Measurements from ENCODE around the gene LOXL3. TPM values are rescaled to one million over a fixed set of nuclear protein-coding genes. Genes with fewer than 3 reads are reported as not detected.
A peak's percentile ranks its signal among the peaks of the same experiment; 100 is the strongest.

The LOXL3 gene
- total RNA-seq, 3 donors from 2014 or later (not counting 1 experiment from before 2014, with no cell fraction given), result 0.43 to 2.0 (median 0.93) TPM

GRCh38 chr2:74548900-74549826 lies 4.6 kb downstream of the LOXL3 start:
- Mint-ChIP-seq H3K27me3 (ENCODE audit: low read depth in 2 of 2) (peaks cover 45 to 52% of the 10 kb centered on the region in 2 donors), H3K4me1 (peaks cover 4 to 12% of the 10 kb centered on the region in 2 donors), H3K27ac (no peak overlapping the region), H3K36me3 (no peaks in the 10 kb centered on the region), H3K9me3 (no peaks in the 10 kb centered on the region), H3K4me3 (peak overlapping the region; percentile 43)
- ATAC-seq (peak in 2 of 3 donors; percentile 33 to 39), DNase-seq (no peak)
- no peaks in the 10 kb centered on the region for H3K36me3 ChIP-seq (ENCODE audit: control insufficient read depth, insufficient read depth, low read length)
- H3K4me1 ChIP-seq (ENCODE audit: control insufficient read depth, insufficient read depth, low read length), result peaks cover 23% of the 10 kb centered on the region
- no peak overlapping the region for H3K27ac ChIP-seq (ENCODE audit: low read length)
- WGBS (ENCODE audit: insufficient coverage), result 3% methylated on average over 85 of the region's 85 CpGs
- TF ChIP-seq CTCF (IDR thresholded peaks at IDR 0.05), result no peak
- H3K27me3 ChIP-seq (ENCODE audit: control insufficient read depth, insufficient read depth, low read length), result peaks cover 23% of the 10 kb centered on the region
- intact Hi-C loops (cut with micrococcal nuclease), result no loop called here
- H3K4me3 ChIP-seq (ENCODE audit: low read length), result peak overlapping the region; percentile 21
- no peaks in the 10 kb centered on the region for H3K9me3 ChIP-seq (ENCODE audit: control insufficient read depth, insufficient read depth, low read length)

- Mint-ChIP-seq H3K9me3 (no peaks in the 10 kb centered on the region), H3K27ac (no peak overlapping the region), H3K4me1 (peaks cover 4 to 7% of the 10 kb centered on the region in 2 donors), H3K4me3 (peak overlapping the region; percentile 74), H3K36me3 (no peaks in the 10 kb centered on the region), H3K27me3 (ENCODE audit: low read depth in 2 of 2) (peaks cover 45 to 53% of the 10 kb centered on the region in 2 donors)
- ATAC-seq, result no peak
- intact Hi-C loops (cut with micrococcal nuclease), result no loop called here
- WGBS (ENCODE audit: insufficient coverage), result 33% methylated on average over 26 of the region's 26 CpGs
- no peak overlapping the region for H3K27ac ChIP-seq (ENCODE audit: low read length)
- H3K4me3 ChIP-seq (ENCODE audit: low read length), result peak overlapping the region; percentile 10
- TF ChIP-seq CTCF (IDR thresholded peaks at IDR 0.05), result no peak
- peaks cover 15% of the 10 kb centered on the region for H3K4me1 ChIP-seq (ENCODE audit: control insufficient read depth, insufficient read depth, low read length)
- H3K9me3 ChIP-seq (ENCODE audit: control insufficient read depth, insufficient read depth, low read length), result no peaks in the 10 kb centered on the region
- DNase-seq, result no peak
- peaks cover 23% of the 10 kb centered on the region for H3K27me3 ChIP-seq (ENCODE audit: control insufficient read depth, insufficient read depth, low read length)
- H3K36me3 ChIP-seq (ENCODE audit: control insufficient read depth, insufficient read depth, low read length), result no peaks in the 10 kb centered on the region
These were observed 5.3 kb downstream of the LOXL3 start for GRCh38 chr2:74548285-74548899.

DNA sequence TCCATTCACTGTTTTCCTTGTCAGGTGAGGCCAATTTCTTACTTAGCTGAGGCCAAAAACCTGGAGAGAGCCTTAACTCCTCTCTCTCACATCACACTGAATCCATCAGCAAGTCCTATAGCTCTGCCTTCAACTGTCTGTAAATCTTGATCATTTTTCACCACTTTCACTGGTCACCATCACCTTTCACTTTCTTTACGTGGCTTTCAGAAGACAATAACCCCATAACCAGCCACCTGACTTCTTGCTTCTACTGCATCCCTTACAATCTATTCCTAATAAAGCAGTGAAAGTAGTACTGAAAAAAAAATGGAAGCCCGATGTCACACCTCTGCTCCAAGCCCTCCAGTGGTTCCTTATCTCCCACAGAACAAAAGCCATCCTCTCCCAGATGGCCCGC lies 7.7 kb downstream of the LOXL3 start:
- Histone ChIP-seq H3K27ac (ENCODE audit: low read length) (no peak overlapping the region), H3K27me3 (ENCODE audit: control insufficient read depth, insufficient read depth, low read length) (peaks cover 23% of the 10 kb centered on the region), H3K36me3 (ENCODE audit: control insufficient read depth, insufficient read depth, low read length) (no peaks in the 10 kb centered on the region), H3K9me3 (ENCODE audit: control insufficient read depth, insufficient read depth, low read length) (no peaks in the 10 kb centered on the region), H3K4me3 (ENCODE audit: low read length) (no peak overlapping the region), H3K4me1 (ENCODE audit: control insufficient read depth, insufficient read depth, low read length) (peaks cover 13% of the 10 kb centered on the region)
- WGBS (ENCODE audit: insufficient coverage), result 78% methylated on average over 3 of the region's 3 CpGs
- no peak overlapping the region for H3K27ac Mint-ChIP-seq
- no peaks in the 10 kb centered on the region for H3K9me3 Mint-ChIP-seq
- no peak for ATAC-seq
- no peak for TF ChIP-seq CTCF (IDR thresholded peaks at IDR 0.05)
- DNase-seq, result no peak
- no peak overlapping the region for H3K4me3 Mint-ChIP-seq
- intact Hi-C loops (cut with micrococcal nuclease), result no loop called here
- peaks cover 0 to 4% of the 10 kb centered on the region in 2 donors for H3K4me1 Mint-ChIP-seq
- H3K36me3 Mint-ChIP-seq, result no peaks in the 10 kb centered on the region
- peaks cover 42 to 56% of the 10 kb centered on the region in 2 donors for H3K27me3 Mint-ChIP-seq (ENCODE audit: low read depth in 2 of 2)

All from natural killer cell (primary cell).